ENCODE measurements around the gene C4BPB.

GRCh38 chr1:207049054-207049453 lies 39.6 kb upstream of the C4BPB start:
- TF ChIP-seq CTCF (conservative IDR thresholded peaks at IDR 0.05; ENCODE audit: low read length) (no peak), EZH2phosphoT487 (IDR thresholded peaks at IDR 0.05; ENCODE audit: borderline replicate concordance, low read depth, low read length) (no peak)

All from OCI-LY7 (cell line).